B cell (primary cell): Measurements from ENCODE around the gene SMC6. TPM values are rescaled to one million over a fixed set of nuclear protein-coding genes. Genes with fewer than 3 reads are reported as not detected.

Experiments used
- ATAC-seq: fragments of 200-7000 bp; cut with Tn5 transposase; one replicate; pipeline ENCODE4 v1.10.0; 2021; ENCODE audit warnings: low read depth, mild to moderate bottlenecking, moderate number of reproducible peaks, moderate library complexity
- CTCF ChIA-PET: fragments of 350-600 bp; sonication (Branson Sonifier 250); formaldehyde crosslinking; loops from one replicate; lab custom pipeline; 2021; ENCODE audit warnings: antibody characterized with exemption, inconsistent platforms; lab: Charles Lee
- POLR2A ChIA-PET: fragments of 350-600 bp; sonication (Branson Sonifier 250); formaldehyde crosslinking; loops from one replicate; lab custom pipeline; 2021; ENCODE audit warnings: antibody characterized with exemption; lab: Charles Lee
- DNase-seq: peaks from one replicate; pipeline ENCODE4 v3.0.0; 2013
- H2AFZ ChIP-seq: 2 replicates; pipeline ENCODE4 v1.6.1; 2012; ENCODE audit warnings: mild to moderate bottlenecking, low read depth, low read length; ENCODE audit not compliant: insufficient read depth, poor library complexity, severe bottlenecking
- H3K27ac ChIP-seq, 2 donors: 1 replicate in 1 of 2; 2 replicates in 1 of 2; pipeline ENCODE4 v1.5.1; 2012 to 2013; ENCODE audit warnings: low read length in 2 of 2, mild to moderate bottlenecking in 2 of 2, moderate library complexity in 1 of 2
- H3K27me3 ChIP-seq, 4 experiments: fragments of 200-600 bp in 1 of 4; sonication (generic) in 1 of 4; replicated peaks in 1 of 4; 1 replicate in 2 of 4; 2 replicates in 2 of 4; pipeline versions ENCODE4 v1.6.1 to v1.7.0; 2013 to 2016; ENCODE audit warnings: low read length in 3 of 4, mild to moderate bottlenecking in 2 of 4, mixed read lengths in 1 of 4, moderate library complexity in 1 of 4; ENCODE audit not compliant: insufficient read depth in 4 of 4, control insufficient read depth in 3 of 4; ENCODE audit errors: control extremely low read depth in 1 of 4
- H3K36me3 ChIP-seq, 2 experiments: replicated peaks in 1 of 2; 1 replicate in 1 of 2; 2 replicates in 1 of 2; pipeline versions ENCODE4 v1.6.1 to v1.7.1; 2013; ENCODE audit warnings: low read length in 1 of 2; ENCODE audit not compliant: insufficient read depth in 2 of 2, control insufficient read depth in 1 of 2; ENCODE audit errors: control extremely low read depth in 1 of 2, extremely low read depth in 1 of 2
- H3K4me1 ChIP-seq, 2 donors: fragments of 200-600 bp in 1 of 2; sonication (generic) in 1 of 2; 1 replicate in 1 of 2; 2 replicates in 1 of 2; pipeline versions ENCODE4 v1.5.1 to v1.6.1; 2013 to 2017; ENCODE audit warnings: low read length in 2 of 2; ENCODE audit not compliant: control insufficient read depth in 2 of 2, insufficient read depth in 2 of 2
- H3K4me2 ChIP-seq: replicated peaks from 2 replicates; pipeline ENCODE3; 2012; ENCODE audit warnings: mild to moderate bottlenecking, low read depth, low read length; ENCODE audit not compliant: poor library complexity, severe bottlenecking
- H3K4me3 ChIP-seq, 5 experiments: fragments of 200-600 bp in 1 of 5; sonication (generic) in 1 of 5; 1 replicate in 3 of 5; 2 replicates in 2 of 5; pipeline versions ENCODE4 v1.5.1 to v1.7.0; 2011 to 2016; ENCODE audit warnings: low read length in 4 of 5, mild to moderate bottlenecking in 4 of 5, low read depth in 2 of 5, control low read depth in 1 of 5, moderate library complexity in 1 of 5; ENCODE audit not compliant: insufficient read depth in 1 of 5; ENCODE audit errors: control extremely low read depth in 1 of 5, extremely low read depth in 1 of 5
- H3K79me2 ChIP-seq: fragments of 200-600 bp; sonication (generic); one replicate; pipeline ENCODE4 v1.6.0; 2016; ENCODE audit warnings: low read length; ENCODE audit not compliant: control insufficient read depth, insufficient read depth
- H3K9ac ChIP-seq: fragments of 200-600 bp; sonication (generic); 2 replicates; pipeline ENCODE4 v1.6.1; 2017; ENCODE audit warnings: mild to moderate bottlenecking, low read length, moderate library complexity
- H3K9me3 ChIP-seq, 3 donors: one replicate each; pipeline versions ENCODE4 v1.6.1 to v1.7.1; 2013; ENCODE audit warnings: low read length in 2 of 3; ENCODE audit not compliant: control insufficient read depth in 2 of 3, insufficient read depth in 1 of 3; ENCODE audit errors: control extremely low read depth in 1 of 3
- H4K20me1 ChIP-seq: 2 replicates; pipeline ENCODE4 v1.6.0; 2012; ENCODE audit warnings: mild to moderate bottlenecking, low read length; ENCODE audit not compliant: insufficient read depth, control insufficient read depth, poor library complexity, severe bottlenecking
- H3K27ac Mint-ChIP-seq: one replicate; pipeline ENCODE4 v1.8.0; 2021; ENCODE audit warnings: mixed read lengths
- H3K27me3 Mint-ChIP-seq: one replicate; pipeline ENCODE4 v1.8.0; 2021; ENCODE audit warnings: mixed read lengths
- H3K4me1 Mint-ChIP-seq: one replicate; pipeline ENCODE4 v1.8.0; 2021; ENCODE audit warnings: mixed read lengths
- H3K4me3 Mint-ChIP-seq: one replicate; pipeline ENCODE4 v1.8.0; 2021; ENCODE audit warnings: mixed read lengths
- H3K9me3 Mint-ChIP-seq: one replicate; pipeline ENCODE4 v1.8.0; 2022; ENCODE audit warnings: mixed read lengths; ENCODE audit not compliant: insufficient read depth
- EZH2 ChIP-seq: IDR thresholded peaks from 2 replicates; pipeline ENCODE4 v1.6.1; 2012; ENCODE audit warnings: borderline replicate concordance, low read depth, mild to moderate bottlenecking, moderate library complexity, low read length; ENCODE audit not compliant: insufficient read depth, poor library complexity, severe bottlenecking
- WGBS: methylation state at CpG from one replicate; pipeline ENCODE4 v1.1.5; 2013; ENCODE audit warnings: missing lambda C conversion rate; ENCODE audit not compliant: insufficient coverage; 5-methylcytosine and 5-hydroxymethylcytosine counted together
- intact Hi-C: fragments of 100-400 bp; cut with micrococcal nuclease; formaldehyde crosslinking; loops from one replicate; pipeline ENCODE4 v1.10.0; 2022
- polyA plus RNA-seq: library from polyadenylated mRNA; depleted of rRNA; stranded (reverse); fragments of >200 nt; gene quantifications from 2 replicates; pipeline ENCODE4 v1.2.3, GENCODE V29; 2012
- total RNA-seq, 2 donors: library from RNA; stranded (reverse); fragments of 120-200 nt in 1 of 2; gene quantifications; 1 replicate in 1 of 2; 2 replicates in 1 of 2; pipeline versions ENCODE4 v1.2.3 to v1.2.4, GENCODE V29; 2013 to 2022
- TF ChIP-seq, protein P1 (sequence below): fragments of 200-600 bp; IDR thresholded peaks from one replicate; pipeline ENCODE4 v1.8.0; 2022; ENCODE audit warnings: antibody characterized with exemption, mild to moderate bottlenecking

The SMC6 gene
- total and polyA plus RNA-seq, 2 donors (not counting 1 experiment from before 2014, with no cell fraction given): 27.2 to 111 TPM

- no peak overlapping the region for H3K4me3 Mint-ChIP-seq
- H3K4me2 ChIP-seq: no peak overlapping the region
- no peaks in the 10 kb centered on the region for H4K20me1 ChIP-seq
- POLR2A ChIA-PET: no interaction called here
- intact Hi-C loops: no loop called here
- peaks cover 4 to 23% of the 10 kb centered on the region in 2 experiments for H3K36me3 ChIP-seq
- H3K9me3 ChIP-seq: no peaks in the 10 kb centered on the region
- no CpG with 5 or more reads among the region's 4 CpGs for WGBS
- no peaks in the 10 kb centered on the region for H3K9me3 Mint-ChIP-seq
- H3K27ac ChIP-seq: no peak overlapping the region
- H3K79me2 ChIP-seq: no peaks in the 10 kb centered on the region
- no peaks in the 10 kb centered on the region for H3K27me3 Mint-ChIP-seq
- no peak overlapping the region for H3K9ac ChIP-seq
- DNase-seq (no peak), ATAC-seq (no peak)
- no peaks in the 10 kb centered on the region for H3K27me3 ChIP-seq
- no peak overlapping the region for H3K4me3 ChIP-seq
- no peaks in the 10 kb centered on the region for H3K4me1 ChIP-seq
- TF ChIP-seq EZH2: no peak
- TF ChIP-seq, protein P1, sequence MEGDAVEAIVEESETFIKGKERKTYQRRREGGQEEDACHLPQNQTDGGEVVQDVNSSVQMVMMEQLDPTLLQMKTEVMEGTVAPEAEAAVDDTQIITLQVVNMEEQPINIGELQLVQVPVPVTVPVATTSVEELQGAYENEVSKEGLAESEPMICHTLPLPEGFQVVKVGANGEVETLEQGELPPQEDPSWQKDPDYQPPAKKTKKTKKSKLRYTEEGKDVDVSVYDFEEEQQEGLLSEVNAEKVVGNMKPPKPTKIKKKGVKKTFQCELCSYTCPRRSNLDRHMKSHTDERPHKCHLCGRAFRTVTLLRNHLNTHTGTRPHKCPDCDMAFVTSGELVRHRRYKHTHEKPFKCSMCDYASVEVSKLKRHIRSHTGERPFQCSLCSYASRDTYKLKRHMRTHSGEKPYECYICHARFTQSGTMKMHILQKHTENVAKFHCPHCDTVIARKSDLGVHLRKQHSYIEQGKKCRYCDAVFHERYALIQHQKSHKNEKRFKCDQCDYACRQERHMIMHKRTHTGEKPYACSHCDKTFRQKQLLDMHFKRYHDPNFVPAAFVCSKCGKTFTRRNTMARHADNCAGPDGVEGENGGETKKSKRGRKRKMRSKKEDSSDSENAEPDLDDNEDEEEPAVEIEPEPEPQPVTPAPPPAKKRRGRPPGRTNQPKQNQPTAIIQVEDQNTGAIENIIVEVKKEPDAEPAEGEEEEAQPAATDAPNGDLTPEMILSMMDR: no peak
- H3K4me1 Mint-ChIP-seq: no peaks in the 10 kb centered on the region
- no peak overlapping the region for H3K27ac Mint-ChIP-seq
- no peak overlapping the region for H2AFZ ChIP-seq
- CTCF ChIA-PET: no interaction called here
These were observed 95.9 kb downstream of the SMC6 start for GRCh38 chr2:17657759-17658158.

DNA sequence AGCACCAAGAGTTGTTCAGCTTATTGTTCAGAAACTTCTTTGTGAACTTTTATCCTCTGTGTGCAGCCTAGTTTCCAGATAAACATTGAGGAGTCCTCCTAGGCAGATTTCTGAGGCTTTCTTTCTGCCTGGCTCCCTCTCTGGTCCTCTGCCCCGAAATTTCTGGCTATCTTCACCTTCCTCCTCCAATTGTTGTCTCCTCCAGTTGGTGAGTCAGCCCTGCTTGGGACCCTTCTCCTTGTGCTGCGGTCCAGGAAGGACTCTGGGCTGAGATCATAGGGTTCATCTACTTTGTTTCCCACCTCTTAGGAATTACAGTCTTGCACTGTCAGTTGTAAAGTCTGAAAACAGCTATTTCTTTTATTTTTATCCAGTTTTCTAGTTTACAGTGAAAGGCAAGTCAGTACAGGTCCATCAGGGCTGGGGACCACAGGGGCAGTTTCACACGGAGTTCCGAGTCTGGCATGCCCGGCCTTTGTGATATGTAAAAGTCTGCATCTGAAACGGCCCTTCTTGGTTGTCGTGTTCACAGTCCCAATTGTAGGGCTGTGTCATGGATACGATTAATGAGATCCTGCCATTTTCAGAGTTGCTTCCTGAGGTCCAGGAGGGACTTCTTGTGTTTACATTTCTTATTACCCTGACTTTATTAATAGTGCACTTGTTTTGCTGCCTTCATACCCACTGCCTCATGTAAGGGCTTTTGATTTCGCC, 100.8 kb downstream of the SMC6 start:
- WGBS: 97% methylated on average over 9 of the region's 9 CpGs
- H3K27ac Mint-ChIP-seq: no peak overlapping the region
- Histone ChIP-seq H3K4me3 (no peak overlapping the region), H3K27ac (no peak overlapping the region), H3K9ac (no peak overlapping the region), H3K79me2 (no peaks in the 10 kb centered on the region), H4K20me1 (no peaks in the 10 kb centered on the region), H3K36me3 (peaks cover 0 to 8% of the 10 kb centered on the region in 2 experiments), H3K9me3 (no peaks in the 10 kb centered on the region), H2AFZ (no peak overlapping the region), H3K4me1 (no peaks in the 10 kb centered on the region), H3K4me2 (no peak overlapping the region), H3K27me3 (no peaks in the 10 kb centered on the region)
- no peaks in the 10 kb centered on the region for H3K4me1 Mint-ChIP-seq
- POLR2A ChIA-PET: no interaction called here
- no peak for DNase-seq
- no peak for TF ChIP-seq EZH2
- TF ChIP-seq, protein P1: no peak
- H3K27me3 Mint-ChIP-seq: no peaks in the 10 kb centered on the region
- ATAC-seq: no peak
- H3K9me3 Mint-ChIP-seq: no peaks in the 10 kb centered on the region
- intact Hi-C loops: no loop called here
- CTCF ChIA-PET: interaction anchor here (0.9 kb wide), 1 partner anchor 18 kb away, joined by 4 read pairs; no protein-coding TSS in a partner anchor
- no peak overlapping the region for H3K4me3 Mint-ChIP-seq
